Astrocyte of the cerebellum (primary cell): ENCODE measurements around the gene MARF1.

ENCODE experiments used
- DNase-seq: peaks from one replicate; pipeline ENCODE4 v3.0.0-alpha.2; 2011; ENCODE audit warnings: low read depth
- H3K4me3 ChIP-seq: 2 replicates; pipeline ENCODE4 v1.5.1; 2011; ENCODE audit warnings: mild to moderate bottlenecking, low read depth, low read length, moderate library complexity
- CTCF ChIP-seq: IDR thresholded peaks from 2 replicates; pipeline ENCODE4 v1.5.1; 2012; ENCODE audit warnings: low read length, low read depth, moderate library complexity, mild to moderate bottlenecking; ENCODE audit errors: missing control alignments
- in situ Hi-C: cut with HindIII; loops from 2 replicates; pipeline ENCODE4 v1.10.0; 2017; ENCODE audit warnings: low sequenced_read_pairs

MARF1 gene

GRCh38 chr16:15640966-15641365, 2.0 kb downstream of the MARF1 start:
- H3K4me3 ChIP-seq, result no peak overlapping the region
- in situ Hi-C loops, result no loop called here
- DNase-seq, result no peak
- TF ChIP-seq CTCF, result no peak

GRCh38 chr16:15639061-15639568, 3.8 kb downstream of the MARF1 start:
- in situ Hi-C loops, result no loop called here
- no peak for DNase-seq
- no peak for TF ChIP-seq CTCF
- no peak overlapping the region for H3K4me3 ChIP-seq

- H3K4me3 ChIP-seq, result no peak overlapping the region
- DNase-seq, result no peak
- in situ Hi-C loops, result no loop called here
- TF ChIP-seq CTCF, result no peak
Measured at GRCh38 chr16:15636392-15636873, 6.5 kb downstream of the MARF1 start.

GRCh38 chr16:15635926-15636325, 7.0 kb downstream of the MARF1 start:
- H3K4me3 ChIP-seq, result no peak overlapping the region
- in situ Hi-C loops, result no loop called here

GRCh38 chr16:15631730-15632409, 11.1 kb downstream of the MARF1 start:
- TF ChIP-seq CTCF, result no peak
- DNase-seq, result no peak
- H3K4me3 ChIP-seq, result no peak overlapping the region
- in situ Hi-C loops, result no loop called here

More at GRCh38 chr16:15635926-15636325, 7.0 kb downstream of the MARF1 start:
- no peak for DNase-seq
- TF ChIP-seq CTCF, result no peak

- no peak for TF ChIP-seq CTCF
- in situ Hi-C loops, result no loop called here
- DNase-seq, result no peak
- no peak overlapping the region for H3K4me3 ChIP-seq
Measured at GRCh38 chr16:15621889-15622288, 21.1 kb downstream of the MARF1 start.

GRCh38 chr16:15621456-15621855, 21.5 kb downstream of the MARF1 start:
- in situ Hi-C loops, result no loop called here
- DNase-seq, result no peak
- TF ChIP-seq CTCF, result no peak
- H3K4me3 ChIP-seq, result no peak overlapping the region
